Activated naive CD8-positive, alpha-beta T cell treated with anti-CD3 and anti-CD28 coated beads, Interleukin-2, amount 50 U/mL, for 24 hours (primary cell): ENCODE measurements around the gene NAALADL2.
"Not testable (repeated sequence)": the region's sequence is repeated elsewhere in the genome, so short reads cannot be mapped to it uniquely, and the experiment has no call there.

ENCODE experiments used
- ATAC-seq: fragments of 150-1000 bp; cut with Tn5 transposase; one replicate; pipeline ENCODE4 v1.10.0; 2021
- DNase-seq: peaks from one replicate; pipeline ENCODE4 v3.0.0; 2021
- H3K27ac Mint-ChIP-seq: one replicate; pipeline ENCODE4 v1.8.0; 2021; ENCODE audit warnings: mild to moderate bottlenecking, mixed read lengths
- H3K27me3 Mint-ChIP-seq: one replicate; pipeline ENCODE4 v1.8.0; 2021; ENCODE audit warnings: mixed read lengths
- H3K36me3 Mint-ChIP-seq: one replicate; pipeline ENCODE4 v1.8.0; 2021; ENCODE audit warnings: low read depth, mixed read lengths
- H3K4me1 Mint-ChIP-seq: one replicate; pipeline ENCODE4 v1.8.0; 2021; ENCODE audit warnings: mixed read lengths
- H3K4me3 Mint-ChIP-seq: one replicate; pipeline ENCODE4 v1.8.0; 2021; ENCODE audit warnings: mild to moderate bottlenecking, moderate library complexity, mixed read lengths
- H3K9me3 Mint-ChIP-seq: one replicate; pipeline ENCODE4 v1.8.0; 2021; ENCODE audit warnings: mixed read lengths

NAALADL2 gene

GRCh38 chr3:175336406-175337133 is 477.4 kb downstream of the NAALADL2 start:
- Mint-ChIP-seq H3K36me3 (no peaks in the 10 kb centered on the region), H3K4me3 (no peak overlapping the region), H3K27ac (no peak overlapping the region), H3K27me3 (no peaks in the 10 kb centered on the region), H3K4me1 (no peaks in the 10 kb centered on the region), H3K9me3 (no peaks in the 10 kb centered on the region)
- DNase-seq (no peak), ATAC-seq (no peak)

GRCh38 chr3:175337631-175338030 is 478.5 kb downstream of the NAALADL2 start:
- no peak for ATAC-seq
- Mint-ChIP-seq H3K4me1 (no peaks in the 10 kb centered on the region), H3K27ac (no peak overlapping the region), H3K4me3 (no peak overlapping the region), H3K36me3 (no peaks in the 10 kb centered on the region), H3K9me3 (no peaks in the 10 kb centered on the region), H3K27me3 (no peaks in the 10 kb centered on the region)
- no peak for DNase-seq

GRCh38 chr3:175338775-175339535 is 479.8 kb downstream of the NAALADL2 start:
- Mint-ChIP-seq H3K27ac (no peak overlapping the region), H3K4me3 (no peak overlapping the region), H3K27me3 (no peaks in the 10 kb centered on the region), H3K36me3 (no peaks in the 10 kb centered on the region), H3K4me1 (no peaks in the 10 kb centered on the region), H3K9me3 (no peaks in the 10 kb centered on the region)
- ATAC-seq (no peak), DNase-seq (no peak)

- H3K4me1 Mint-ChIP-seq: no peaks in the 10 kb centered on the region
- H3K9me3 Mint-ChIP-seq: no peaks in the 10 kb centered on the region
- no peak for DNase-seq
- H3K27me3 Mint-ChIP-seq: no peaks in the 10 kb centered on the region
- no peak overlapping the region for H3K27ac Mint-ChIP-seq
- no peak overlapping the region for H3K4me3 Mint-ChIP-seq
- ATAC-seq: no peak
- no peaks in the 10 kb centered on the region for H3K36me3 Mint-ChIP-seq
Observed at GRCh38 chr3:175340338-175341015, 481.3 kb downstream of the NAALADL2 start.

GRCh38 chr3:175342196-175342595 is 483.1 kb downstream of the NAALADL2 start:
- Mint-ChIP-seq H3K4me3 (no peak overlapping the region), H3K27me3 (no peaks in the 10 kb centered on the region), H3K9me3 (no peaks in the 10 kb centered on the region), H3K36me3 (no peaks in the 10 kb centered on the region), H3K27ac (no peak overlapping the region), H3K4me1 (no peaks in the 10 kb centered on the region)
- ATAC-seq (no peak), DNase-seq (no peak)

GRCh38 chr3:175343946-175344345 is 484.8 kb downstream of the NAALADL2 start:
- H3K4me3 Mint-ChIP-seq: no peak overlapping the region
- no peaks in the 10 kb centered on the region for H3K4me1 Mint-ChIP-seq
- no peaks in the 10 kb centered on the region for H3K27me3 Mint-ChIP-seq
- no peak for ATAC-seq
- H3K27ac Mint-ChIP-seq: no peak overlapping the region
- H3K36me3 Mint-ChIP-seq: no peaks in the 10 kb centered on the region
- H3K9me3 Mint-ChIP-seq: peaks cover 4% of the 10 kb centered on the region
- no peak for DNase-seq

- no peak for ATAC-seq
- Mint-ChIP-seq H3K27ac (no peak overlapping the region), H3K4me3 (no peak overlapping the region), H3K27me3 (no peaks in the 10 kb centered on the region), H3K36me3 (no peaks in the 10 kb centered on the region), H3K4me1 (no peaks in the 10 kb centered on the region), H3K9me3 (peaks cover 4% of the 10 kb centered on the region)
- DNase-seq: no peak
Observed at GRCh38 chr3:175346573-175347356, 487.6 kb downstream of the NAALADL2 start.

GRCh38 chr3:175349168-175349567 is 490.0 kb downstream of the NAALADL2 start:
- ATAC-seq (no peak), DNase-seq (no peak)
- H3K9me3 Mint-ChIP-seq: peaks cover 4% of the 10 kb centered on the region
- H3K4me1 Mint-ChIP-seq: no peaks in the 10 kb centered on the region
- H3K27ac Mint-ChIP-seq: no peak overlapping the region
- no peak overlapping the region for H3K4me3 Mint-ChIP-seq
- H3K36me3 Mint-ChIP-seq: no peaks in the 10 kb centered on the region
- H3K27me3 Mint-ChIP-seq: no peaks in the 10 kb centered on the region

GRCh38 chr3:175355801-175356335 is 496.7 kb downstream of the NAALADL2 start:
- no peak for ATAC-seq
- no peaks in the 10 kb centered on the region for H3K36me3 Mint-ChIP-seq
- no peaks in the 10 kb centered on the region for H3K4me1 Mint-ChIP-seq
- no peak overlapping the region for H3K27ac Mint-ChIP-seq
- peaks cover 10% of the 10 kb centered on the region for H3K9me3 Mint-ChIP-seq
- H3K4me3 Mint-ChIP-seq: no peak overlapping the region
- no peaks in the 10 kb centered on the region for H3K27me3 Mint-ChIP-seq
- no peak for DNase-seq

GRCh38 chr3:175356899-175357324 is 497.8 kb downstream of the NAALADL2 start:
- Mint-ChIP-seq H3K27ac (no peak overlapping the region), H3K36me3 (no peaks in the 10 kb centered on the region), H3K27me3 (no peaks in the 10 kb centered on the region), H3K9me3 (peaks cover 14% of the 10 kb centered on the region), H3K4me1 (no peaks in the 10 kb centered on the region), H3K4me3 (no peak overlapping the region)
- ATAC-seq: no peak
- DNase-seq: no peak

GRCh38 chr3:175357758-175358157 is 498.6 kb downstream of the NAALADL2 start:
- Mint-ChIP-seq H3K36me3 (no peaks in the 10 kb centered on the region), H3K4me3 (no peak overlapping the region), H3K9me3 (peaks cover 17% of the 10 kb centered on the region), H3K27ac (no peak overlapping the region), H3K27me3 (no peaks in the 10 kb centered on the region), H3K4me1 (no peaks in the 10 kb centered on the region)
- ATAC-seq (no peak), DNase-seq (no peak)

- Mint-ChIP-seq H3K9me3 (peaks cover 20% of the 10 kb centered on the region), H3K27me3 (no peaks in the 10 kb centered on the region), H3K4me1 (no peaks in the 10 kb centered on the region), H3K4me3 (no peak overlapping the region), H3K36me3 (no peaks in the 10 kb centered on the region), H3K27ac (no peak overlapping the region)
- ATAC-seq: no peak
- DNase-seq: no peak
Observed at GRCh38 chr3:175358935-175359334, 499.8 kb downstream of the NAALADL2 start.

- H3K36me3 Mint-ChIP-seq, H3K4me1 Mint-ChIP-seq, ATAC-seq, H3K27me3 Mint-ChIP-seq, H3K4me3 Mint-ChIP-seq, H3K9me3 Mint-ChIP-seq, DNase-seq, H3K27ac Mint-ChIP-seq: not testable (repeated sequence)
Observed at GRCh38 chr3:175370426-175370825, 511.3 kb downstream of the NAALADL2 start.

GRCh38 chr3:175371187-175371586 is 512.1 kb downstream of the NAALADL2 start:
- H3K27me3 Mint-ChIP-seq, H3K9me3 Mint-ChIP-seq, DNase-seq, ATAC-seq, H3K27ac Mint-ChIP-seq, H3K4me3 Mint-ChIP-seq, H3K4me1 Mint-ChIP-seq, H3K36me3 Mint-ChIP-seq: not testable (repeated sequence)
